ENCODE results near the gene IL4I1.
A peak's percentile ranks its signal among the peaks of the same experiment; 100 is the strongest.

Gene IL4I1

DNA sequence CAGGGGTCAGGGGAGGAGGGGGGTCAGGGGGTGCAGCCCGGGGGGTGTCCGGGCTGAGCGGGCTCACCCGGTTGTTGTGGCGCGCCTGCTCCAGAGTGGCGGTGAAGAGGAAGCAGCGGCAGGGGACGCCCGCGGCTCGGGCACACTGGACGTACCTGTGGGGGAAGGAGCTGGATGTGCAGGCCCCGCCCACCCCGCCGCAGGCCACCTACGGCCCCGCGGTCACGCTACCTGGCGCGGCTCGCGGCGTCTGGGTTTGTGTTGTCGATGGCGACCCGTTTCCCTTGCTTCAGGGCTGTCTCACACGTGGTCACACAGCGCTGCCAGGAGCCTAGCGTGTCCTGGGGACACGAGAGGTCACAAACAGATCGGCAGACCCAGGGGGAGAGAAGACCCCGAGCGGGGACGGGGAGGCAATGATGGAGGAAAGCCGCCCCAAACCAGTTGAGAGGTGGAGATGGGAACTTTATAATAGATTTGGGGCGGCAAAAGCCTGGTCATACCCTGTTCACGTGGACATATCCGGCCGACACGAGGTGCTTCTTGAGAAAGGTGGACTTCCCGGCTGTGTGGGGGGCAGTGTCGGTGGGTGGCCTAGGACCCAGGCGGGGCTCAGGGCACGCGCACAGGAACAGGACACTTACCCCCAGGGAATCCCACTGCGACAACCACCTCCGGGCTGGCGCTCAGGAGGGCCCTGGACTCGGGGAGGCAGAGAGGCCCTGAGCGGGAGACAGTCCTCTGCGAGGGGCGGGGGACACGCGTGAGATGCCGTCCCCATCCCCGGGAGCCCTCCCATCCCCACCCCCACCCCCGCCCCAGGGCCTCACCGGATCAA, 34.9 kb downstream of the IL4I1 start:
- DNase-seq = no peak

DNA sequence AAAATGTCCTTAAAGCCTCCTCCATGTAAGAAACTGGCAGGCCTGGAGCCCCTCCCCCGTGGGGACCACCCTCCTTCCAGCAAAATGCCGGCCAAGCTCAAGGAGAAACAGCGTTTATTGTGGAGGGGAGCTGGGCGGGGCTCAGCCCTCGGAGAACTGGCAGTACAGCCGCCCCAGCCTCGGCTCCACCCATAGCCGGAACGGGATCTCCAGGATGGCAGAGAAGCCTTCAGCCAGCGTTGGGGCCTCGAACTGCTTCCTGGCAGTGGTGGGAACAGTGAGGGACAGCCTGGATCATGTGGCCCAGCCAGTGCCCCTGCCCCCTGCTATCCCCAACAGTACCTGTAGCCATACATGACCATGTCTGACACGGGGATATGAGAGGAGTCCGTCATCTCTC, 35.6 kb downstream of the IL4I1 start:
- DNase-seq = no peak

DNA sequence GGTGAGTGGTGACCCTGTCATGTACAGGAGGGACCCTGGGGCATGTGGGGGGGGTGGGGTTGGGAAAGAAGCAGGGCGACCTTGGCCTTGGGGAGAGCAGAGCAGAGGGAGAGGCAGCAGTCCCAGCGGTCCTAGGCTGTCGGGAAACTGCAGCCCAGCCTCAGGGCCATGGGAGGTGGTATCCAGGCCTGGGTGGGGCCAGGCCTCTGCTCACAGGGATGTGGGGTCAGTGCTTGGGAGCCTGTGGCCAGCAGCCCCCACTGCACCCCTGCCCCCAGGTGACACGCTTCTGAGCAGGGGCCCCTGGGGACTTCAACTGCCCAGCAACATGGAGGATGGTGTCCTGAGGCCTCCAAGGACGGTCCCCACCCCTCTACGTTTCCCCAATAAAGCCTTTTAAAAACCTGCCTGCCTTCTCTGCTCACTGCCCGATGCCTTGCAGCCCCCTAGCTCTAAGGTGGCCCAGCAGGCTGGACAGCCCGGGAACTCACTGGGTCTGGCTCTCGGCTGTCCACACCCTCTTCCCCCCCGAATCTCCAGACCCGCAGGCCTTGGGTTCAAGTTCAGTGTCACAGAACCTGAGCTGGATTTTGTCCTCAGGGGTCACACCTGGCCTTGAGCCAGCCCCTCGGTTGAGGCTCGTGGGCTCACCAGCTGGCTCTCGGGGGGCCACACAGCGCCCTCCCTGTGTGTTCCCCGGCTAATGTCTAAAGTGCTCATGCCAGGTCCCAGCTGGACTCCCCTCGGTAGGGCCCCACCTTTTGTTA, 36.2 kb downstream of the IL4I1 start:
- DNase-seq = no peak

DNA sequence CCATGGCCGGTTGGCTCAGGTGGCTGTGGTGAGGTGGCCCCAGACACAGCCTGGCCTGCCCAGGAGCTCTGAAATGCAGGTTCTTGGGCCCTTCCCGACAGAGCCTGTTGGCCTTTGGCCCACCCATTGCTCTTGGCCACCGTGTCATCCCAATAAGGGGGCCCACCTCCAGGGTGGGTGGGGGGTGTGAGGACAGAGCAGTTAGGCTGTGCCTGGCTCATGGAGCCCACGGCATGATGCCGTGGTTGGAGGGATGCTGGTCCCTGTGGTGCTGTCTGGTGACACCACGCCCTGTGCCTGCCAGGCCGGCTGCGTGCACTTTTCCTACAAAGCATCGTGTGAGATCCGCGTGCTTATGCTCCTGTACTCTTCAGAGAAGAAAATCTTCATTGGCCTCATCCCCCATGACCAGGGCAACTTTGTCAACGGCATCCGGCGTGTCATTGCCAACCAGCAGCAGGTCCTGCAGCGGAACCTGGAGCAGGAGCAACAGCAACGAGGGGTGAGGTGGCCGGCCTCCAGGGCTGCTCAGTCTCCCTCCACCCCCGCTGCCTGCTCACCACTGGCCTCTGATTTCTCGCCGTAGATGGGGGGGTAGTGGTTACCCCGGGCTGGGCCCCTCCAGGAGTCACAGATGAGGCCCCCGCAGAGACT, 36.9 kb downstream of the IL4I1 start:
- no peak for DNase-seq

DNA sequence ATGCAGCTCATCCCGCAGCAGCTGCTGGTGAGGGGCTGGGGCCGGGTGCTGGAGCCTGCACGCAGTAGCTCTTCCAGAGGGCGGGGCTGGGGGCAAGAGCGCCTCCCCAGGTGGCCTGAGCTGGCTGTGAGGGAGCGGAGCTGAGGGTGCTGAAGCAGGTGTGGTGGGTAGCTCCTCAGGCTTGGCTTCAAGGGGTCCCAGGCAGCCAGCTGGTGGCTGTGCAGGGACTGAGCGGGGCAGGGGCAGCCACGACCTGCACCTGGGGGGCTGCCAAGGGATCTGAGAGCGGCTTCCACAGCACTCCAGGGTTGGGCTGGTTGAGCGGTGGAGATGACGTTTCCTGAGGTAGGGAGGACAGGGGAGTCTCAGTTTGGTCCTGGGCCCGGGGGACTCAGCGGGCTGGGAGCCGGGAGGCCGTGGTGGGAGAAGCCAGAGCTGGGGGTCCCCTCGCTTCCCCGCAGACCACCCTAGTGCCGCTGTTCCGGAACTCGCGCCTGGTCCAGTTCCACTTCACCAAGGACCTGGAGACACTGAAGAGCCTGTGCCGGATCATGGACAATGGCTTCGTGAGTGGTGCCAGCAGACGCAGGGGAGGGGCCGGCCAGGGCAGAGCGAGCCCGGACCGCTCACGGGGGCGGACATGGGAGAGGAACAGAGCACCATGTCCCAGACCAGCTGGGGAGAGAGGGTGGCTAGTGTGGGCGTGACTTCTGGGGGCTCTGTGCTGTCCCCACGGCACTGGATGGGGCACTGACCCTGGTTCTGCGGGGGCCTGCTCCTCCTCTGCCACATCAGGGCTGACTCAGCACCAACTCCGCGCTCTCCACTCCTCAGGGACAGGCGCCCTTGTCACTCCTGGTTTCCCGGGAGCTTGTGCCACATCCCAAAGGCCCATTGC, 38.4 kb downstream of the IL4I1 start:
- DNase-seq = no peak

DNA sequence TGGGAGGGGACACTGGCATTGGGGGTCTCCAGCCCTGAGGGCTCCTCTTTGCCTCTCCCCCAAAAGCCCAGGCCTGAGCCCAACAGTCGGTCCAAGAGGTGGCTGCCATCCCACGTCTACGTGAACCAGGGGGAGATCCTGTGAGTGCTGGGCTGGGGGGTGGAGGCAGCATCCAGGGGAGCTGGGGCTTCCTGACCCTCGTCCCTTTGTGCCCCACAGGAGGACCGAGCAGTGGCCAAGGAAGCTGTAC, 38.9 kb downstream of the IL4I1 start:
- no peak for DNase-seq

DNA sequence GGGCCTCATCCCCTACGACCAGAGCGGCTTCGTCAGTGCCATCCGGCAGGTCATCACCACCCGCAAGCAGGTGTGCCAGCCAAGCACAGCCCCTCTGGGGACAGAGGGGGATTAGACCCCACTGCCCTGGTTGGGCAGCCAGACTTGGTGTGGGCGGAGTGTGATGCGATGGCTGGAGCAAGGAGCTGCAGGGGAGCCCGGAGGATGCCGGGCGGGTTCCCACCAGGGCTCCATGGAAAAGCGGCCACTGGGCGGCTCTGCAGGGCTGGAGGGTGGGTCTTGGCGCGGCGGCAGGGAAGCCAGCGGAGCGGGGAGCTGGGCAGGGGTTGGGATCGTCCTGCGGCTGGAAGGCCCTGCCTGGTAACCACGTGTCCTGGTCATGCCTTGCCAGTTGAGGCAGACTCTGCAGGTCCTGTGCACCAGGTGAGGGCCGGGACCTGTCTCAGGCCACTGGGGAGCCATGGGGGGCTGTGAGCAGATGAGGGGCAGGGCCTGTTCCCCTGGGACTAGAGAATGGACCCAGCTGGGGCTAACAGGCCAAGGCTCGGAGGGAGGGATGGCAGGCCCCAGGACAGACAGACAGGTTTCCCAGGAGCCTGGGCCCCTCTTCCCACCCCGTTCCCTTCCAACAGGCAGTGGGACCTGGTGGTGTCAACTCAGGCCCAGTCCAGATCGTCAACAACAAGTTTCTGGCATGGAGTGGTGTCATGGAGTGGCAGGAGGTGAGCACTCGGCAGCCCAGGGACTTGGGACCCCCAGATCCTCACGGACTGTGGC, 39.4 kb downstream of the IL4I1 start:
- DNase-seq = no peak

DNA sequence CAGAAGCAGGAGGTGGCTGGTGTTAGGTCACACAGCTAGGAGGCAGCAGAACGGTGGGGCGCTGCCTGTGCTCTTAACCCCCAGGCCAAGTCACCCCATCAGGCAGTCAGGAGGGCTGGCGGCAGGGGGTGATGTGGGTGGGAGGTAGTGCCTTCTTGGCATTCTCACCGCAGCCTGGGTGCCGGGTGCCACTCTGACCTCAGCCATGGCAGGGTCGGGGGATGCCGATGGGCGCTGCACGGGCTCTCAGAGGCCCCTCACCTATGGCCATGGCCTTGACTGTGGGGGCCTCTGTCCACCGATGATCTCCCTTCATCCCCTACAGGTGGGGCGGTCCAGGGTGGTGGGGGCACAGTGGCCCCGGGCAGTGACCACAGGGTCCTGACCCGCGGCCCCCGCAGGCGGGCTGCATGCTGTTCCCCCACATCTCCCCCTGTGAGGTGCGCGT, 40.1 kb downstream of the IL4I1 start:
- DNase-seq = no peak

DNA sequence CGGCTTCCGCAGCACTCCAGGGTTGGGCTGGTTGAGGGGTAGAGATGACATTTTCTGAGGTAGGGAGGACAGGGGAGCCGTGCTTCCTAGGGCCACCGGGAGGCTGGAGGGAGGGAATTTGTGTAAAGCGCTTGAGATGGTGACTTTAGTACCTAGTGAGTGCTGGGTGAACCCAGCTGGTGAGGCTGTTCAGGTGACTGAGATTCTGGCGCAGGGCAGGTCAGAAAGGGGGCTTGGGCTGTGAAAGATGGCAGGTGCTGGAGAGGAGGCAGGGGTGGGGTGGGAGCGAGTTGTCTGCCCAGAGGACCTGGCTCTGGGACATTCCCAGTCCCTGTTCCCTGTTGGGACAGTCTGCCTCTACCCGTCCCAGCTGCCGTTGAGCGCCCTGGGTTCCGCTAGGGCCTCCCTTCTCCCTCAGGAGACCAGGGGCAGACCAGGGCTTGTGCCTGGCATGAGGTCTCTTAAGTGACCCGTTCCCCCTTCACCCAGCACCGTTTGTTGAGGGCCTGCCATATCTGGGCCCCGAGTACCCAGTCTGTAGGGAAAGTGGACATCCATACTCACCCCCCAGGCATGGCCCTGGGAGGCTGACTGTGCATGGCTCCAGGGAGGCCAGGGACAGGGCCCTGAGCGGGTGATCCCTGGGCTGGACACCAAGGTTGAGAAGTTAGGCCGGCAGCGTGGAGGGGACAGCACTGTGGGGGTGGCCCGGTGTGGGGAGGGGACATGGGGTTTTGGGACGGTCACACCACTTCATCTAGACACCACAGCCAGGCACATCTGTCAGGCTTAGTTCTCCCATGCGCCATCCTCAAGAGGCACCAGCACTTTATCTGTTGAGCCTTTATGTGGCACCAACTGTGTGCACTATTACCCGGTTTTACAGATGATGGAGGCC, 40.8 kb downstream of the IL4I1 start:
- no peak for DNase-seq

DNA sequence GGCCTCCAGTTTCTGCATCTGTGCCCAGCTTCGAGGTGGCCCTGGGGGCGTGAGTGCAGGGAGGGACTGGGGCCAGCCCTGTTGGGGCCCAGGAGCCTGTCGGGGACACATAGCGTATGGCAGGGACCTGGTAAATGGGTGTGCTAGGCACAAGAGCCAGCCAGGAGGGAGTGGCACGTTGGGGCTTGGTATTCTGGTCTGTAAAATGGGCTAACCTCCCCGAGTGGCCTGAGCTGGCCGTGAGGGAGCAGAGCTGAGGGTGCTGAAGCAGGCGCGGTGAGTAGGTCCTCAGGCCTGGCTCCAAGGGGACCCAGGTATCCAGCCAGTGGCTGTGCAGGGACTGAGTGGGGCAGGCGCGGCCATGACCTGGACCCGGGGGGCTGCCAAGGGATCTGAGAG, 41.4 kb downstream of the IL4I1 start:
- no peak for DNase-seq

DNA sequence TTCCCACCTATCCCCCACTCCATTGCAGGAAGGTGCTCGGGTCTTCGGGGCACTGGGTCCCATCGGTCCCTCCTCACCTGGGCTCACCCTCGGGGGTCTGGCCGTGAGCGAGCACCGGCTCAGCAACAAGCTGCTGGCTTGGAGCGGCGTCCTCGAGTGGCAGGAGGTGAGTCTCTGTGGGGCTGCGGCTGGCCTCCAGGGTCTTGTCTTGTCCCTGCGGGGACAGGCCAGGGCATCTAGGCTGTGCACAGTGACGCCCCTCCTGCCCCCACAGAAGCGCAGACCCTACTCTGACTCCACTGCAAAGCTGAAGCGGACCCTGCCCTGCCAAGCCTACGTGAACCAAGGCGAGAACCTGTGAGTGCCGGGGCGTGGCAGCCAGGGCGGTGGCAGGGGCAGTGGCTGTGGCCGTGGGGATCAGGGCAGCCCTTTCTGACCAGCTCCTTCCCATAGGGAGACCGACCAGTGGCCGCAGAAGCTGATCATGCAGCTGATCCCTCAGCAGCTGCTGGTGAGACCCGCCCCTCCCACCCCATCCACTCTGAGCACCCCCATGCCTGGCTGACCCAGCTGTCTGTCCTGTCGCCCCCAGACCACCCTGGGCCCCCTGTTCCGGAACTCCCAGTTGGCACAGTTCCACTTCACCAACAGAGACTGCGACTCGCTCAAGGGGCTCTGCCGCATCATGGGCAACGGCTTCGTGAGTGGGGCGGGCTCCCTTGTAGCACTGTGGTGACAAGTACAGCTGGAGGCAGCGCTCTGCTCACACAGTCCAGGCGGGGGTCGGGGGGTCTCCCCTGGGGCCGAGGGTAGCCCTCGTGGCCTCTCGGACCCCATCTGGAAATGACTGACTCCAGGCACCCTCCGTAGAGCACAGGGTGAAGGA, 42.1 kb downstream of the IL4I1 start:
- DNase-seq = no peak

DNA sequence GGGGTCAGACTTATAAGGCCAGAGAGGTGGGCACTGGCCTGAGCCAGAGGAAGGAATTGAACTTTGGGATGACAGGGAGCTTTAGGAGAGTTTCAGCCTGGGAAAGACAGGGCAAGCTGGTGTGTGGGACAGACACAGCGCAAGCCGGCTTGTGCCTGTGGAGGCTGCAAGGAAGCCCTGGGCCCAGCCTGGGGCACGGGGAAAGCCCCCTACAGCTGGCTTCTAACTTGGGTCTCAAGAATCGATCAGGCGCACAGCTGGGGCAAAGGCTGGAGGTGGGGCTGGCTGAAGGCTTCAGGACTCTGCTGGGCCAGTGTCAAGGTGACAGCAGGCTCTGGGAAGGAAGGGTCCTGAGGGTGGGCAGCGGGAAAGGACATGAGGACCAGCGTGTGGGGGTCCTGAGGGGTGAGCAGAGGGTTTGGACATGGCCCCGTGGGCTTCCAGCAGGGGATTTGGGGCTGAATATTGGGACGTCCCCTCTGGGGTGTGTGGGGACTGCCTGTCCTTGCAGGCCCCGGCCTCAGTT, 42.8 kb downstream of the IL4I1 start:
- DNase-seq = no peak

DNA sequence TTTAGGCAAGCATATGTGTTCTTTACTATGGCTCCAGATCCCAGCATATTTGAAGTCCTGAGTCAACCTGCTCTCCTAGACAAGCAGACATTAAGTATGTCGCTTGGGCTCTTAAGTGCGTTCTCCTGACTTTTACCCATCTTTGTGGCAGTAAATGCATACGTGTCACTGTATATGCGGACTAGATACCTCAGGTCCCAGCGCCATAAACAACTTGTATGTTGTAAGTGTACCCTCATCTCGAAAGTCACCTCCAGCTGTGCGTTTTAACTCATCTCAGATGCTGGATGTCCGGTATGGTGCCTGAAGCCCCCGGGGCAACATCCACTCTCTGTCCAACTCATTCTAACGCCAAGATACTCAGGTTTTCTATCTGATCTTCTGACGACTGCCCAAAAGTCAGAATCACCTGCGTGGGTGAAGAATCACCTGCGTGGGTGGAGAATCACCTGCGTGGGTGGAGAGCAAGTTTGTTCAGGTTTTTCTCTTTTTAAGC, 44.0 kb downstream of the IL4I1 start:
- DNase-seq = no peak

DNA sequence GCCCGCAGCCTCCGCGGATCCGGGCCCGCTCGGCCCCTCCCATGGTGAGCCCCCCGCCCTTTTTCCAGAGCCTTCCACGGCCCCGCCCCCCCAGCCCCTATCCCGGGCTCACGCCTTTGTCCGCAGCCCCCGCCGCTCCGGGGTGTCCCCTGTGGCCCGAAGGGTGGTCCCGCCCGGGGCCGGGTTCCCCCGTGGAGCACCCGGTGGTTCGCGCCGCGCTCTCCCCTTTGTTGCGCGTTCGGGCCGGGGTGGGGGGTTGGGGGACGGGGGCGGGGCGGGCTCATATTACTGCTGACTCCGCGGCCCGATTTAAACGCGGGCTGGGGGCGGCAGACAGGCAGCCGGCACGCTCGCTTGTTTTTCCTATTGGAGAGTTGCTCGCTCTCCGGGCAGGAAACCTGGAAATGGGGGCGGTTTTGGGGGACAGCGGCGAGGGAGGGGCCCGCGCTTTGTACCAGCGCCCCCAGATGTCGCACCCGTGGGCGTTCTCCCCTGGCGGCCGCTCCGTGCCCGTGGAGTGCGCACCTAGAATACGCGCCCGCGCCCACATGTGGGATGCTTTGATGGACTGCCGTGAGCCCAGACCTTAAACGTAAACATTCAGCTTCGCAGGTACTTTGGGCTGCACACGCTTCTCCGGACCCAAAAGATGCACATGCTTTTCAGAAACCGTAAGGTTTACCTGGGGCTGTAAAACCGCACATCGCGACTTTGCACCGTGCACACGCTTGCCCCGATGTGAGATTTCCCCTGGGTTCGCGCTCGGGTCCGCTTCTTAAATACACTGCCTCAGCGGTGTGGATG, 45.0 kb downstream of the IL4I1 start:
- DNase-seq = no peak

DNA sequence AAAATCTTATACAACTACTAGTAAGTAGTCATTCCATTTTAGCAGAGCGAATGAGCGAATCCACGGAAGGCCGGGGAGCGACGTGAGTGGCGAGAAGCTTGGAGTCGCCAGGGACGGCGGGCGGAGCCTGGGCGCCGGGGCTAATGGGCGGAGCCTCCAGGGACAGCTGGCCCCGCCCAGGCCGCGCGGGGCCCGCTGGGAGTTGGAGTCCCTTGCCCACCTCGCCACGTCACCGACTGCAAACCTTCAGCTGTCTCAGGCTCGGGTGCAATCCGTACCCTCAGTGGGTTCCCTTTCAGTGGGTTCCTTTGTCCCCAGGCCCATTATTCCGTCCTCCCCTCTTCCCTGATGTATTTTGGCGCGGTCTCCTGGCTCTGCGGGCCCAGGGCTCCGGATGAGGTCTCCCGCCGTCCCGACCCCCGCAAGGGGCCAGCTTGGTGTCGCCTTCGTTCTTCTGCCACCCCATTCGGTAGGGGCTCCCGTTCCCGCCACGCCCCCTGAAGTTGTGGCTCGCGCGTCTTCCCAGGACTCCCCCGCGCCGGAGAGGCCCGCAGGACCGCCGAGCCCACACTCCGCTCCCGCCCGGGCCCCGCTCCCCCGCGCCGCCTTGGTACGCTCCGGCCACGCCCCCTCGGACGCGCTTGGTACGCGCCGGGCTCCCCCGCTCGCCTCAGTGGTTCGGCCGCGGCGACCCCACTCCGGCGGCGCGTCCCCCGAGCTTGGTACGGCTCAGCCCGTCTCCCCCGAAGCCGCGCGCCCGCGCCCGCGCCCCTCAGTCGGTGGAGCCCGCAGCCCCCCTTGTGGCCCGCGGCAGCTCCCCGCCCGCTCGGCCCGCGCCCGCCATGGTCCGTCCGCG, 46.0 kb downstream of the IL4I1 start, which contains the start of gene PTOV1:
Gene PTOV1 (plus strand): TSS at position 673 of the 856 bp plus-strand sequence.
- peak; percentile 72 for DNase-seq

DNA sequence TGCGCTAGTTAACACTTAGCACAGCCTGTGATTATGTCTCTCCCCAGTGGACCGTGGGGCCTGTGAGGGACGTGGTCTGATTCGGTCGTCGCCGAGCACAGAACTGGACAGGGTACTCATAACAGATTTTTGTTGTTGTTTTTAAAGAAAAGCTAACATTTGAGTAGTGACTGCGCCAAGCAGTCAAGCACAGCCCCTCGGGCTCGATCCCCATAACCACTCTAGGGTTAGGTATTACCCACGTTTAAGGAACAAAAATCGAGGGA, 46.5 kb downstream of the IL4I1 start:
- DNase-seq = no peak

DNA sequence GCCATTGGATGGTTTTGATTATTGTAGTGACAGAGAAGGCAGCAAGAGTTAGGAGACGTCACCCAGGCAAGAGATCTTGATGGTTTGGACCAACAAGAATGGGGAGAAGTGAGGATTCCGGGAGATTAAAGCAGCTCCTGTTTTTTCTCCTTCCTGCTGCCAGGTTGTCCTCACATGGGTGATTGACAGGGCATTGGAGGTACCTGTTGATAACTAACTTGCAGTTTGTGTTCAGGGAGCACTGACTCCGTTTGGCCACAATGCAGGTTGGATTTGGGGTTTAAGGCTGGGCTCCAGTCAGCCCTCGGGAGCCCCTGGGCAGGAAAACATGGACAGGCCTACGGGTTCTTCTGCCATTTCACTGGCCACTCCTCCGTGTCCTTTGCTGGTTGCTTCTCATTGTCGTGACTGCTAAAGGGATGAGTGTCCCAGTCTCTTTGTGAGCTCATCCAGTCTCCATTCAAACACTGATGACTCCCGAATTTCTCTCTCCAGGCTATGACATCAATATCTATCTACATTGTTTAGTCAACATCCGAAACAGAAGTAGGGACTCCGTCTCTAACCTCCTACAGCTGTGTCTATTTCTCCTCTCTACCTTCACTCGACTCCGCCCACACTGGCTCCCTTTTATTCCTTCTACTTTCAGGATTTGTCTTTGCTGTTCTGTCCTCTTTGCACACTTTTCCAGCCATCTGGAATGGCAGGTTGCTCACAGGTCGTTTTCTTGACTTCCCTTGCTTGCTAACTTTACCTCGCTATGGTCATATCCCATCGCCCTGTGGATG, 47.1 kb downstream of the IL4I1 start:
- no peak for DNase-seq

Data from NCI-H1436 treated with DMSO at 0.1 percent for 48 hours (cell line).